Smooth muscle cell (in vitro differentiated cells): ENCODE data around the gene CROCC2. TPM values are rescaled to one million over a fixed set of nuclear protein-coding genes. Genes with fewer than 3 reads are reported as not detected.

Source experiments
- DNase-seq: peaks from one replicate; lab custom pipeline; 2025; ENCODE audit not compliant: unreplicated experiment; lab: John Stamatoyannopoulos, UW
- H2AFZ ChIP-seq: fragments of 200-600 bp; sonication (generic); 2 replicates; pipeline ENCODE4 v1.6.0; 2016; ENCODE audit warnings: antibody characterized with exemption, low read depth, mild to moderate bottlenecking
- H3F3A ChIP-seq: fragments of 200-600 bp; sonication (generic); 2 replicates; pipeline ENCODE4 v1.6.0; 2017; ENCODE audit warnings: antibody characterized with exemption, low read depth
- H3K27ac ChIP-seq: fragments of 200-600 bp; sonication (generic); 2 replicates; pipeline ENCODE4 v1.5.1; 2016; ENCODE audit warnings: low read depth, mild to moderate bottlenecking
- H3K27me3 ChIP-seq: fragments of 200-600 bp; sonication (generic); 2 replicates; pipeline ENCODE4 v1.6.1; 2016; ENCODE audit warnings: low read depth, mild to moderate bottlenecking
- H3K36me3 ChIP-seq: fragments of 200-600 bp; sonication (generic); 2 replicates; pipeline ENCODE4 v1.5.1; 2016; ENCODE audit warnings: low read depth
- H3K4me1 ChIP-seq: fragments of 200-600 bp; sonication (generic); 2 replicates; pipeline ENCODE4 v1.5.1; 2016; ENCODE audit warnings: low read depth
- H3K4me2 ChIP-seq: fragments of 200-600 bp; sonication (generic); 2 replicates; pipeline ENCODE4 v1.6.0; 2016; ENCODE audit warnings: mild to moderate bottlenecking
- H3K4me3 ChIP-seq: fragments of 200-600 bp; sonication (generic); 2 replicates; pipeline ENCODE4 v1.5.1; 2016; ENCODE audit warnings: mild to moderate bottlenecking
- H3K79me2 ChIP-seq: fragments of 200-600 bp; sonication (generic); 2 replicates; pipeline ENCODE4 v1.6.0; 2016; ENCODE audit warnings: low read depth, mild to moderate bottlenecking
- H3K9ac ChIP-seq: fragments of 200-600 bp; sonication (generic); 2 replicates; pipeline ENCODE4 v1.6.0; 2016; ENCODE audit warnings: low read depth
- H3K9me3 ChIP-seq: fragments of 200-600 bp; sonication (generic); replicated peaks from 2 replicates; pipeline ENCODE4 v1.5.1; 2016; ENCODE audit warnings: low read depth
- H4K20me1 ChIP-seq: fragments of 200-600 bp; sonication (generic); 2 replicates; pipeline ENCODE4 v1.6.0; 2016; ENCODE audit warnings: low read depth
- WGBS: methylation state at CpG from one replicate; pipeline ENCODE4 v1.1.7; 2016; ENCODE audit warnings: low lambda C conversion rate; 5-methylcytosine and 5-hydroxymethylcytosine counted together
- polyA plus RNA-seq: library from polyadenylated mRNA; unstranded; fragments of >200 nt; fragmentation: Nextera tagmentation; extraction: Ambion mirVana; gene quantifications from 2 replicates; pipeline ENCODE4 v1.2.1, GENCODE V29; 2016
- total RNA-seq: library from RNA; depleted of rRNA; stranded (reverse); fragments of >200 nt; gene quantifications from 2 replicates; pipeline ENCODE4 v1.2.3, GENCODE V29; 2014
- TF ChIP-seq, protein P1 (sequence below): fragments of 200-600 bp; sonication (generic); IDR thresholded peaks from 2 replicates; pipeline ENCODE4 v1.5.1; 2017; ENCODE audit warnings: borderline replicate concordance, mild to moderate bottlenecking, antibody characterized with exemption; ENCODE audit not compliant: insufficient read depth, poor library complexity, severe bottlenecking

The CROCC2 gene
- total and polyA plus RNA-seq, 2 experiments from 2014 or later, result not detected

DNA sequence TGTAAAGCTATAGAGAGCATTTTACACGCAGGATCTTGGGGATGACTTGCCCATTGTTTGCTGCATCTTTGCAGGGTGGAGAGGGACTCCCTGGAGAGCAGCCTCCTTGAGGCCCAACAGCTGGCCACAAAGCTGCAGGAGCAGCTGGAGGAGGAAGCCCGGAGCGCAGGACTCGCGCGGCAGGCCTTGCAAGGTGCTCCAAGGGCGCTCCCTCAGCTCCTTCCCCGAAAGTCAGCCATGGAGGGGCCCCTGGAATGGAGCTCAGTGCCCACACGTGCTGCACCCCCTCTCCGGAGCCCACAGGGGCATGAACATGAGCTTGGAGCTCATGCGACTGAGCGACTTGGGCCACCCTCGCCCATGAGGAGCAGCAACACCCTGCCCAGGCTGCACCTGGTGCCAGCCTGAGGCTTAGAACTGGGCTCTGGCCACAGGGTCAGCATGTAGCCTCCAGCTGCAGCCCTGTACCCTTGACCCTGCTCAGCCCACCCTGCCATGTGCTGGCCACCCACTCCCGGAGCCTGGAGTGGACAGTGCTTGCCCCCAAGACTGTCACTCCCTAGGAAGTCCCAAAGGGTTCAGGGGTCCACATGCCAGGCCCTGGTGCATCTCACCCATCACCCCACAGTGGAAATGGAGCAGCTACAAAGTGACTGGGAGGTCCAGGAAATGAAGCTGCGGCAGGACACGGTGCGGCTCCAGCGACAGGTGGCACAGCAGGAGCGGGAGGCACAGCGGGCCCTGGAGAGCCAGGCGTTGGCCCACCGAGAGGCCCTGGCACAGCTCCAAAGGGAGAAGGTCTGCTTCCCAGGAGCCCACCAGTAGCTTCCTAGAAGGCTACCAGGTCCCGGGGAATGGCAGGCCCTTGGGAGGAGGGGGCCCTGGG is 43.0 kb downstream of the CROCC2 start:
- H4K20me1 ChIP-seq, result no peaks in the 10 kb centered on the region
- H3K27me3 ChIP-seq, result no peaks in the 10 kb centered on the region
- no peak overlapping the region for H2AFZ ChIP-seq
- no peak overlapping the region for H3K4me3 ChIP-seq
- no peak overlapping the region for H3K9ac ChIP-seq
- H3K4me2 ChIP-seq, result no peak overlapping the region
- 87% methylated on average over 23 of the region's 23 CpGs for WGBS
- no peaks in the 10 kb centered on the region for H3K79me2 ChIP-seq
- no peaks in the 10 kb centered on the region for H3F3A ChIP-seq
- TF ChIP-seq, protein P1, sequence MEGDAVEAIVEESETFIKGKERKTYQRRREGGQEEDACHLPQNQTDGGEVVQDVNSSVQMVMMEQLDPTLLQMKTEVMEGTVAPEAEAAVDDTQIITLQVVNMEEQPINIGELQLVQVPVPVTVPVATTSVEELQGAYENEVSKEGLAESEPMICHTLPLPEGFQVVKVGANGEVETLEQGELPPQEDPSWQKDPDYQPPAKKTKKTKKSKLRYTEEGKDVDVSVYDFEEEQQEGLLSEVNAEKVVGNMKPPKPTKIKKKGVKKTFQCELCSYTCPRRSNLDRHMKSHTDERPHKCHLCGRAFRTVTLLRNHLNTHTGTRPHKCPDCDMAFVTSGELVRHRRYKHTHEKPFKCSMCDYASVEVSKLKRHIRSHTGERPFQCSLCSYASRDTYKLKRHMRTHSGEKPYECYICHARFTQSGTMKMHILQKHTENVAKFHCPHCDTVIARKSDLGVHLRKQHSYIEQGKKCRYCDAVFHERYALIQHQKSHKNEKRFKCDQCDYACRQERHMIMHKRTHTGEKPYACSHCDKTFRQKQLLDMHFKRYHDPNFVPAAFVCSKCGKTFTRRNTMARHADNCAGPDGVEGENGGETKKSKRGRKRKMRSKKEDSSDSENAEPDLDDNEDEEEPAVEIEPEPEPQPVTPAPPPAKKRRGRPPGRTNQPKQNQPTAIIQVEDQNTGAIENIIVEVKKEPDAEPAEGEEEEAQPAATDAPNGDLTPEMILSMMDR, result no peak
- H3K36me3 ChIP-seq, result no peaks in the 10 kb centered on the region
- H3K4me1 ChIP-seq, result no peaks in the 10 kb centered on the region
- H3K9me3 ChIP-seq, result no peaks in the 10 kb centered on the region
- no peak for DNase-seq
- H3K27ac ChIP-seq, result no peak overlapping the region

DNA sequence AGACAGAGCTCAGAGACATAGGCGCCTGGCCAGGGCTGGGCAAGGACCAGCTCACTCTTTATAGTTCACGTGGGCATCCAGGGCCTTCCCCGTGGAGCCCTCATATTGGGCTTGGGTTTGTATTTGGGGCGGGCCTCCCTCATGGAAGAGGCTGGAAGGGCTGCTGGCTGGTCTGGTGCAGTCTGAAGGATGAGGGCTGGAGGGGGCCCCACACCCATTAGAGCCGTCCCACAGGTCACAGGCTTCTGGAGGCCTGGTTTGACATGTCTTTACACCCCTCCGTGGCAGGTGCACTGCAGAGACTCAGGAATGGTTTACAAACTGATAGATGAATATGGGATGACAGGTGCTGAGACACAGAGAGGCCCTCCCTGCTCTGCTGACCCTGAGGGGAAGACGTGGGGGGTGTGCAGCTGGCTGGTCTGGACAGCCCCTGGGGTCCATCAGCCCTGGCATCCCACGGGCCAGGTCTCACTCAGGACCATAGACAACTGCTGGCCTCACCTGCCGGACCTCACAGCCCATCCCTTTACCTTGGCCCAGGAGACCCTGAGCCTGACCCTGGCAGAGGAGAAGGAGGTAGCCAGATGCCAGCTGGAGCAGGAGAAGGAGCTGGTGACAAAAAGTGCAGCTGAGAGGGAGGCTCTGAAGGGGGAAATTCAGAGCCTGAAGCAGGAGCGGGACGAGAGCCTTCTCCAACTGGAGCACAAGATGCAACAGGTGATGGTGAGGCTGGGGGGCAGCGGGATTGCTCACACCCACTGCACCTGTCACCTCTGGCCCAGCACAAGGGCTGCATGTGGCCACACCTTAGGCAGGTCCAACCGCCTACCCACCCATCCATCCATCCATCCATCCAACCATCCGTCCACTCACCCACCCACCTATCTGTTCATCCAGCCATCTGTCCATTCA is 43.9 kb downstream of the CROCC2 start:
- H3K4me2 ChIP-seq, result no peak overlapping the region
- H3K4me3 ChIP-seq, result no peak overlapping the region
- H4K20me1 ChIP-seq, result no peaks in the 10 kb centered on the region
- TF ChIP-seq, protein P1, result no peak
- no peaks in the 10 kb centered on the region for H3F3A ChIP-seq
- H3K27ac ChIP-seq, result no peak overlapping the region
- H2AFZ ChIP-seq, result no peak overlapping the region
- DNase-seq, result no peak
- no peaks in the 10 kb centered on the region for H3K36me3 ChIP-seq
- H3K9me3 ChIP-seq, result no peaks in the 10 kb centered on the region
- 84% methylated on average over 12 of the region's 14 CpGs for WGBS
- H3K4me1 ChIP-seq, result no peaks in the 10 kb centered on the region
- H3K79me2 ChIP-seq, result no peaks in the 10 kb centered on the region
- no peaks in the 10 kb centered on the region for H3K27me3 ChIP-seq
- H3K9ac ChIP-seq, result no peak overlapping the region

DNA sequence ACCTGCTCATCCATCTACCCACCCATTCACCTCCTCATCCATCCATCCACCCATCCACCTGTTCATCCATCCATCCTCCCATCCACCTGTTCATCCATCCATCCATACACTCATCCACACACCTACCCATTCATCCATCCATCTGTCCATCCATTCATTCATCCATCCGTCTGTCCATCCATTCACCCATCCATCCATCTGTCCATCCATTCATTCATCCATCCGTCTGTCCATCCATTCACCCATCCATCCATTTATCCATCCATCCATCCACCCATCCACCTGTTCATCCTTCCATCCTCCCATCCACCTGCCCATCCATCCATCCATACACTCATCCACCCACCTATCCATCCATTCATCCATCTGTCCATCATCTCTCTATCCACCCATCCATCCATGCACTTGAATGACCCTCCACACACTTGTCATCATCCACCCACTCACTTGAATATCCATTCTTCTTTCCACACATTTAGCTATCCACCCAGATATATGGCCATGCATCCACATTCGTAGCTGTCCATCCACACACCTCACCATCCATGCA is 45.0 kb downstream of the CROCC2 start:
- Histone ChIP-seq H3K4me3 (no peak overlapping the region), H3K9ac (no peak overlapping the region), H3K27me3 (no peaks in the 10 kb centered on the region), H3K36me3 (no peaks in the 10 kb centered on the region), H3K27ac (no peak overlapping the region), H4K20me1 (no peaks in the 10 kb centered on the region), H3K4me2 (no peak overlapping the region), H3K4me1 (no peaks in the 10 kb centered on the region), H3K9me3 (no peaks in the 10 kb centered on the region), H2AFZ (no peak overlapping the region), H3K79me2 (no peaks in the 10 kb centered on the region), H3F3A (no peaks in the 10 kb centered on the region)
- 87% methylated on average over 3 of the region's 3 CpGs for whole genome bisulfite sequencing
- TF ChIP-seq, protein P1, result no peak
- no peak for DNase-seq
